HG03354 (cell line): Measurements from ENCODE around the gene SCN8A.

ENCODE experiments used
- ATAC-seq: cut with Tn5 transposase; IDR thresholded peaks from one replicate; pipeline ENCODE4 v1.9.1; 2021; ENCODE audit warnings: mild to moderate bottlenecking; ENCODE audit not compliant: unreplicated experiment, poor library complexity, severe bottlenecking

The SCN8A gene

DNA sequence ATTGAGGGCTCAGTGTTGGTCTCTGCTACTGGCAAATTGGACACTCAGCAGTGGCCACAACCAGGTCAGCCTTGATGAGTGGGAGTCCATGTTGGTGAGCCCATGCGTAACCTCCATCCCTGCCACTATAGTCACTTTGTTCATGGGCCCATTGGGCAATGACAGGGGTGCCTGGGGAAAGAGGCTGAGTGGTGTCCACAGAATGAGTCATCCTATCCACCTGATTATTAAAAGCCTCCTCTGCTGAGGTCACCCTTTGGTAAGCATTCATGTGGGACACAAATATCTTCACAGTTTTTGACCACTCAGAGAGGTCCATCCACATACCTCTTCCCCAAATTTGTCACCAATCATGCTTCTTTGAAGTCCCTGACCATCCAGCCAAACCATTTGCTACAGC is 207.5 kb downstream of the SCN8A start:
- ATAC-seq = no peak

DNA sequence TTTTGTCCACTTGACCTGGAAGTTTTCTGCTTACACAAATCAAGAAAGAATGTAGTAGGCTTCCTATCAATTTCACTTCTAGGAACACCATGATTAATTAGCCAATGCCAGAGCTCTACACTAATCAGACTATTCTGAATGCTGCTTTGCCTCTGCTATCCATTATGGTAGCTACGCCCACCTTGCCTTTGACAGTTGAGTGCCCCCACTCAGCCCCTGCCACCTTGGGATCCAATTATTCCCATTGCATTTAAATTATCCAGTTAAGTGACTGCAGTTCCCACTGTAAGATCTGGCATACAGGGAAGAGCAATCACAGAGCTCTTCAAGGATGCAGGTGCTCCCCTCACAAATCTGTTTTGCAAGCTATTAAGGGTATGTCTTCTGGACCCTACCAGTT is 210.0 kb downstream of the SCN8A start:
- no peak for ATAC-seq

DNA sequence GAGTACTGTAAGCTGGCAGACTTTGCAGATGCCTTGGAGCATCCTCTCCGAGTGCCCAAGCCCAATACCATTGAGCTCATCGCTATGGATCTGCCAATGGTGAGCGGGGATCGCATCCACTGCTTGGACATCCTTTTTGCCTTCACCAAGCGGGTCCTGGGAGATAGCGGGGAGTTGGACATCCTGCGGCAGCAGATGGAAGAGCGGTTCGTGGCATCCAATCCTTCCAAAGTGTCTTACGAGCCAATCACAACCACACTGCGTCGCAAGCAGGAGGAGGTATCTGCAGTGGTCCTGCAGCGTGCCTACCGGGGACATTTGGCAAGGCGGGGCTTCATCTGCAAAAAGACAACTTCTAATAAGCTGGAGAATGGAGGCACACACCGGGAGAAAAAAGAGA is 215.9 kb downstream of the SCN8A start:
- no peak for ATAC-seq

DNA sequence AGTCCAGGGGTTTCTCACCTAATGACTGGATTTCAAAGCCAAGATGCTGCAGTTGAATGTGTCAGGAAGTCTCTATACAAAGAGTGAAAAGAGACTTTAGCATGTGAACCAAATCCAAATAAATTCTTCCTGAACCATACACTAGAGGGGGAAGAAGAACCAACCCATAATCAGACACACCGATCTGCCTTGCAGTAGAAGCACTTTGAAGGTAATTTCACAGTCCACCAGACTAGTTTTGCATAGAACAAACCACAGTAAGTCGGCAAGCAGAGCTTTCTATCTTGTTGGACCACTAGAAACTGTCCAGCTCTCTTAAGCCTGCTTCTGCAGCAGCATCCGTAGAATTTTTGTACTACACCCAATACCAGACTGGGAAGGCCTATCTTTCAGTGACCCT is 218.2 kb downstream of the SCN8A start:
- ATAC-seq = no peak

DNA sequence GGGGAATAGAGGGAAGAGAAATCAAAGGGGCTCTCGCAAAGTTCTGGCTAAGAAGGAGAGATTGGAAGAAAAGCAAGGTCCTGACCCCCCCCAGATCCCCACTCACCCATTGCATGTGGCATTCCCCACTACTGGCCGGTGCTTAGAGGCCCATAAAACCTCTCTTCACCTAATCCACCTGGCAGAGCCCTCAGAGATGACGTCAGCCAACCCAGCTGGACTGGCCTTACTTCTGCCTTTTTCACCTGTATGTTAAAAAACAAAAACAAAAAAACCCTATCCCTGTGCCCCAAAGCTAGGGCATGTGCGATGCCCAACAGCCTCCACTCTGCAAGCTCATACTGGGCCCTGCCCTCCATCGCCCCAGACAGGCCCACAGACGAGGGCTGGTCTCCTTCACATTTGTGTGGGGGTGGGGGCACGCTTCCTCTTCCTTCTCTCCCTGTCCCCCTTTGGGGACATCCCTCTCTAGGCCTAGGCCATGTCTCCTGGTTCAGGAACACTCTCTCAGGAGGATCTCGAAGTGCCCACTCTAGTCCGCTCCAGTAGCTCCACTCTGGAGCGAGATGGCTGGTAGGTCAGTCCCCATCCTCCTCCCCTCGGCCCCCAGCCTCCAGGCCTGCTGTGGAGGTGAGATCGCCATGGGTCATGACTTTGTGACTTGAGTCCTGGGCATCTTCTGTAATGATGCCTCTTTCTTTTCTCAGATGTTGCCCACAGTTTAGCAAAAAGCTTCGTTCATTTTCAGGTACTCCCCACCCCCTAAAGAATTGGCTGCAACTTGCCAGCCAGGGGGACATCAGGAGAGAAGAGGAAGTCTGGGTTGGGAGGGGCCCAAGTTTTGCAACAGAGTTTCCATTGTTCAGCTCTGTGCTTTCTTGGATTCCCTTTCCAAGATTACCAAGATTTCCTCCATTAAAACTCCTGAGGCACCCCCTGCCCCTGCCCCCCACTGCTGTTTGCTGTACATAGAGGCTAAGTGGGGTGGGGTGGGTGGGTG is 220.5 kb downstream of the SCN8A start:
- ATAC-seq = no peak

DNA sequence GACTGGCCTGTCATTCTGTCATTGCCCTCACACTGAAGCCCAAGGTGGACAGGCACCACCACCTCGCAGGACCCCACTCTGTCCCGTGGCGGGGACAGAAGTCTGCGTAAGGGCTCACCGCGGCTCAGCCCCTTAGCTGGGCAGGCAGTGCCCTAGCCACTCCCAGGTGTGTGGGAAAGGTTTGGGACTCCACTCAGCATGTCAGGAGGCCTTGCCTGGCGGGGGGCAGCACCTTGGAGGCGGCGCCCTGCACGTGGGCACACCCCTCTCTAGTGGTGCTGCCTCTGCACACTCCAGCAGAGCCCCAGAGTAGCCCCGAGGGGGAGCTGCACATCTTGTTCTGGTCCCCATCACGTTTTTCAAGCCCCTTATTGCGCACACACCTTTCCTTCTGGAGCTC is 221.8 kb downstream of the SCN8A start:
- no peak for ATAC-seq

DNA sequence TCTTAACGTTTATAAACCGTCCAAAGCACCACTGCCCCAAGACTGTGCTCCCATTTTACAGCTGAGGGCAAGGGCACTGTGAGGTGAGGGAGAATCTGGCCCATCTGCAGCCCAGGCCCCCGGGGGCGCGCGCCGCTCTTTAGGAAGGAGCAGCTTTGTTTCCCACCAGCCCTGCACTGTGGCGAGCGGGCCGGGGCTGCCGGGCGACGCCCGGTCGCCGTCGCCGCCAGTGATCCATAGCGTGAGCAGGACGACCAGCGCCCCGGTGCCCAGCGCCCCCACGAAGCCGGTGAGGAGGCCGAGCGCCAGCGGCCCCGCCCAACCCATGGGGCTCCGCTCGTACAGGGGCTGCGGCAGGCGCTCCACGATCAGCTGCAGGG is 222.9 kb downstream of the SCN8A start:
- peak; percentile 8 for ATAC-seq

DNA sequence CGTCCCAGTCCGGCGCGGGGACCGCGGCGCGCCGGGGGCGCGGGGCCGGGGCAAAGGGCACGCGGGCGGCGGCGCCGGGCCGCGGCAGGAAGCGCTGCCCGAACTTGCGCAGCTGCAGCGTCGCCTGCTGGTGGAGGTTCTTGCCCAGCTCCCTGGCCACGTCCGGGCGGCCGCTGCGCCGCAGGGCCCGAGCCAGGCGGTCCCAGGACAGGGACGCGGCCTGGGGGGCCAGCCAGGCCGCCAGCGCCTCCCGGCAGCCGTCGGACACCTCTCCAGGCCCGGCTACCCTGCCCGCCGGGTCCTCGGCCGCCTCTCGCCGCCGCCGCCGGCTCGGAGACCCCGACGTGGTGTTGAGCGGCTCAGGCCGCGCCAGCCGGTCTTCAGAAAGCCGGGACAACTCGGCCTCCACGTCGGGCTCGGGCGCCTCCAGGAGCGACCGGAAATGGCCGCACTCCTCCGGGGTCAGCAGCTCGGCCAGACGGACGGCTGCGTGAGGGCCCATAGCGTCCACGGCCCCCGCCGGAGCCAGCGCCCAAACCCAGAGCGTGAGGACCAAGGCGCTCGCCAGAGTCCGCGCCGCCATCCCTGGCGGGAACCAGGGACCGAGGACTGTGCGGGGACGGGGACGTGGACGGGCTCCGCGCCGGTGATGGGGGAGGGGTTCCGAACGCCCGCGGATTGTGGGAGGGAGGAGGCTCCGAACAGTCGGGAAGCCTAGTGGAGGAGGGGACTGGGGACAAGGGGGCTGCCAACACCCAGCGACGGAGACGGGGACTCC is 223.5 kb downstream of the SCN8A start:
- ATAC-seq = peak; percentile 56

DNA sequence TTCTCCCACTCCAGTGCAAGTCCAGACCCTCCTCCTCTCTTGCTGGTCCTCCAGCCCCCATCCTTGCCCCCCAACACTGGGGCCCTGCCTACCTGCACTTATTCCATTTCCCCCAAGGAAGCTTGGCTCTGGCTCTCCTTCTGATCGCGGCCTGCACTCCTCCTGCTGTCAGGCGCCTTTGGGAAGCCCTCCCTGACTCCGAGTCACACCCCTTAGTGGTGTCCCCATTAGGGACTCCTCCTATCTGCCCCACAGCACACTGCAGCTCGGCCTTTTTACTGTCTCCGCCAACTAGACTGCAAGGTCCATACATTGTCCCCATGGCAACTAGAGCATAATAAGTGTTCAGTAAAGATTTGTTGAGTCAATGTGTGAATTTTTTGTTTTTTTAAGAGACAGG is 224.5 kb downstream of the SCN8A start:
- ATAC-seq = no peak

DNA sequence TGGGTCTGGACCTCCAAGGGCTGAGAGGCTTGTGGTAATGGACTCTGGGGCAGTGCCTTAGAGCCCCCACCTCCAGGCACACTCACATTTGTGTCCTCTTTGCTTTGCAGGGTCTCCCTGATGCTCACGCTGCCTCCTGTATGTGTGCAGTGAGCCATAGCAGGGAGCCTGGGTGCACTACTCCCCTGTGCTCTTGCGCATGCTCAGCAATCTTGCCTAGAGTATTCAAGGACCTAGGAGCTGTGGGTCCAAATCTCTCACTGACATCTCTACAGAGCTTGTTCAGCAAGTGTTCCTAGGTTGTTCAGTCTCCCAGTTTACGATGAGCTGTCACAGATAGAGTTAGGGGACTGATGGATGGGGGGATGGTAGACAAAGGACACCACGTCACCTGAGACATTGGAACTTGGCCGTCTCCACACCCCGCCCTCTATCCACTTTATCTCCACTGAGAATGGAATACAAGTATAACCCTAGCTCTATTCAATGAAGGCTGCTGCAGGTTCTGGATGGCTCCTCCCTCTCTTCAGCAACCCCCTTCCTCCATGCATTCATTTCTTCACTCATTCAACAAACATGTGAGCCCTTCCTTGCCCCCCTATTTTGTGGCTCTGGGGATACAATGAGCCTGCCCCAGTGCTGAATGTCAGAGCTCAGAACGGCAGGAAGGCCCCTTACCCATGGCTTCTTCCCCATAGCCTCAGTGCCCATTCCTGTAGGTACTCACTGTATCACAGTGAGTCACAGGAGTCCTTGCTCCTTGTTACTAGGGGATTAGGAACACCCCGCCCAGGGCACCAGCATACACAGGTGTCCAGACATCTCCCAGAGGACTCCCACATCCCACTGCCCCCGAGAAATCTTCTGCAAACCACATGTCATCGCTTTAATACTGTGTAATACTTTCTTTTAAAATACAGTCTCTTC is 226.3 kb downstream of the SCN8A start:
- no peak for ATAC-seq

DNA sequence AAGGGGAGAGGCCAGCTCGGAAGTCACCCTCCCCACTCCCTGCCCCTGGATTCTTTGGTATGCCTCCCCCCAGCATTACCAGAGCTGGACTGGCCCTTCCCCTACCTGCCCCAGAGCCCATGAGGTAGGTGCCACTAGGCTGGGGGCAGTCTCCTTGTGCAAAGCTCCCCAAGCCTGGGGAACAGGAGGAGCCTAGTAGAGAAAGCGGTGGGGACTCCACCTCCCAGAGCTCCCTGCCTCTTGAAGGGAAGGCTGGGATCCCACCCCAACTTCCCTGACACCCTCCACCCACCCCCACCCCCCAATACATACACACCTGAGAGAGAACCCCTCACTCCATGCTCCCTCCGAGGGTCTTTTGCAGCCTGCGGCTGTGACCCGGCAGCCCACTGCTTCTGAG is 227.1 kb downstream of the SCN8A start:
- no peak for ATAC-seq

DNA sequence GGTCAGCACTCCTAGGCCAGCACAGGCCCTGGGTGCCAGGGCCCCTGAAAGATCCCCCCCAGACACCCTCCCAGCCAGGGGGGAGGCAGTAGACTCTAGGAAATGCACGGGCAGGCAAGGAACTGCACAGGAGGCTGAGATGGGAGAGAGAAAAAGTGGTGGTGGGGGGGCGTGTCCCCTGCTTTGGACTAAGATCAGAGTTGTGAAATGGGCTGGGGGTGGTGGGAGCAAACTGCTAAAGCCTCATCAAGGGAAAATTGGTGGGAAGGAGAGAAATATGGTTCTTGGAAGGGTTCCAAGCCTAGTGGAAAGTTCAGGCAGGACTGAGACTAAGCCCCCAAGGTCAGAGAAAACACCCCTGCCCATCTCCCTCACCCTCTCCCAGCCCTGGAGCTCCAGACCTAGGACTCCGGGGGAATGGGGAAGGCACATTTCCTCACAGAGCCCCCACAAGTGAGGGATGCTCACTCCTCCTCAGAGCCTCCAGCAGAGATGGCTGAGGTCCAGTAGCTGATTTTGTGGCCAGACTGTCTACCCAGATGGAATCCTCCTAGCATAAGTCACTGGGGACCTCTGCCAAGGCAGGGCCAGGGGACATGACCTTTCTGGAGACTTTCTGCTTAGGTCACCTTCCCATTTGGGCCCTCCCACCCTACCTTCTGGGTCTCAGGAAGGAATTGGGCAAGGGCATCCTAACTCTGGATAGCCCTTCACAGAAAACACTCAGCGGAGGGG is 227.7 kb downstream of the SCN8A start:
- no peak for ATAC-seq

DNA sequence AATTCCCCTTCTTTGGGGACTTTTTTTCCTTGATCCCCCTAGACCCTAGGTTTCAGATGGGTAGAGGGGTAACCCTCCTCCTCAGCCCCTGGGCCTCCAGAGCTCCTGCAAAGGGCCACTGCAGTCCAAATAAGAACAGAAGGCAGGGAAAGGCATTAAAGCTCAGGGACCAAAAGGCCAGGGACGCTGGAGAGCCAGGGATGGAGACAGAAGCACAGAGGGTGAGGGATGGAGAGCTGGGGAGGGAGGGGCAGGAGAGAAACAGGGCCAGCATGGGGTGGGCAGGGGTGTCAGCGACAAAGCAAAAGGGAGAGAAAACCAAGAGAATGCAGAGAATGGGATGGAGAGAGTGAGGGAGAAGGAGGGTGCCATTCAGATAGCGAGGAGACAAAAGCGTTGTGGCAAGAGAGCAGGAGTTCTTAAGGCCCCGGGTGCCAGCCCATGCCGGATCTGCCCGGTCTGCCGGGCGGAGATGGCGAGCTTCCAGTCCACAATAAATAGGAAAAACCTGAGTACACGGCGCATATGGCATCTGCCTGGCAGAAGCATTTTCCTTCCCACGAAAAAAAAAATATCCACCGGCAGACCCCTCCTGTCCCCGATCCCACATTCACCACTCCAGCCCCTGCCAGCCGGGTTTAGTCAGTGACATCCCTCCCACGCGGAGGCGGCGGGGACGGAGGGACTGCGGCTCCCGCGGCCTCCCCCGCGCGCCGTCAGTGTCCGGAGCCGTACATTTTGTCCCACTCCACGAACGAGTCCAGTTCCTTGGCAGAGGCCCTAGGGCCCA is 228.9 kb downstream of the SCN8A start:
- ATAC-seq = no peak

DNA sequence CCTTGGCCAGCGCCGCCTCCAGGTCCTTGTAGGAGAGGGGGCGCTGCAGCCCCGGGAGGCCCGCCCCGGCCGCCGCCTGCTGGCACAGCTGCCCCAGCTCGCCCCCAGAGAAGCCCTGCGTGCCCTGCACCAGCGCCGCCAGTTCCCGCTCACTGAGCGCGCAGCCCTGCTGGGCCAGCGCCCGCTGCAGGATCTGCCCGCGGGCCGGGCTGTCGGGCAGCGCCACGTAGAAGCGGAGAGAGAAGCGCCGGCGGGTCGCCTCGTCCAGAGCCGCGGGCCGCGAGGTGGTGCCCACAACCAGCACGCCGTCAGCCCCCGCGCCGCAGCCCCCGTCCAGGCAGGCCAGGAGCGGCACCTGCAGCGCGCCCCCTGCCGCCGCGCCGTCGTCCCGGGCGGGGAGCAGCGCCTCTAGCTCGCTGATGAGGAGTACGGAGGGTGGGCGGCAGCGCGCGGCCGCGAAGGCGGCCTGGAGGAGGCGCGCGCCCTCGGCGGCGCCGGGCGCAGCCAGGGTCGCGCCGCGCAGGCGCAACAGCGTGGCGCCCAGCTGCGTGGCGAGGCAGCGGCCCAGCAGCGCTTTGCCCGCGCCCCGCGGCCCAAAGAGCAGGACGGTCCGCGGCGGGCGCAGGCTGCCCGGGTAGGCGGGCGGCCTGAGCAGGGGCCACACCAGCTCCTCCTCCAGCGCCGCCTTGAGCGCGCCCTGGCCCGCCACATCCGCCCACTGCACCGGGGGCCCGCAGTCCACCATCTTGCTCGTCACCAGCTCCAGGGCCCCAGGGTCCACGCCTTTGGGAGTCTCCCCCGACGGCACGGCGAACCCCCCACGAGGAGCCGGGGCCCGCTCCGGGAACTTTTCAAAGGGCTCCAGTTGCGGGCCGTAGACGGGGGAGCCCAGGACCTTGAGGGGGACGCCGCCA is 229.8 kb downstream of the SCN8A start:
- ATAC-seq = no peak

DNA sequence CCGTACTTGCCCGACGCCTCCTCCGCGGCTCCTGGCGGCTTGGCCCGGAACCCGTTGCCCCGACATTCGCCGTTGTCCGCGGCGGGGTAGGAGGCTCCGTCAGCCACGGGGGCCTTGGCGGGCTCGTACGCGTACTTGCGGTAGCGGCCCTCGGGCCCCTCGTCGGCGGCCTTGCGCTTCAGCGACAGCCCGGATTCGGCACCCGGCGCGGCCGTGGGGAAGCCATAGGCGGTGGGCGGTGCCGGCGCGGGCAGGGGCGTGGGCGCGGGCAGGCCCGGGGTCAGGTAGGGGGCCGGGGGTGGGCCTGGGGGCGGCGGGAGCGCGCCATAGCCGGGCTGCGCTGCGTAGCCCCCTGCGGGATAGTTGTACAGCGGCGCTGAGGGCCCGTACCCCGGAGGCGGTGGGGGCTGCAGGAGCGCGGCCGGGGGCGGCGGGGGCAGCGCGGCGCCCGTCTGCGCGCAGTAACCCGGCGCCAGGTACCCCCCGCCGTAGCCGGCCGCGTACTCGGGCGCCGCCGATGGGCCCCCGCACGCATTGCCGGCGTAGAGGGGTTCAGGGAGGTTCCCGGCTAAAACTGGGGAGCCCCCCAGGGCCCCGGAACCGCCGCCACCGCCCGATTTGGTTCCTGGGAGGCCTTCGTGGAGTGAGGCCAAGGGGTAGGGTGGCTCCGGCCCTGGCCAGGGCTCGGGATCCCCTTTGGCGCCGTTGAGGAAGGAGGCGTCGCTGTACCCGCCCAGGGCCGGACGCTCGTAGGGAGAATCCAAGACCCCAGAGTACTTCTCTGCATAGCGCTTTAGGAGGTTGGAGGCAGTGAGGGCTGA is 230.6 kb downstream of the SCN8A start:
- no peak for ATAC-seq

DNA sequence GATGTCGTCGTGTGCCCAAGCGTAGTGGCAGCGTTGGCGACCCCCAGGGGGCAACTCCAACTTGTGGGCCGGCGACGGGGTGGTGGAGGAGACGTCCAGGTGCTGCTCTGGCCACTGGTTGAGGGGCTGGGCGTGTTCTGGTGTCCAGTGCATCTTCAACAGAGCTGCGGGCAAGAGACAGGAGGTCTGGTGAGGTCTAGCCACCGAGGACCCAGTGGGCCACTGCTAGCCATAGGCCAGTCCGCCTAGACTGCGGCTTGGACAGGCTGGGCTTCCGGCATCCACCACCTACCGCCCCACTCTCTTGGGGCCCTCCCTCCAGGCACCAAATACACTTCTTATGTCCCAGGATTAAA is 231.2 kb downstream of the SCN8A start:
- ATAC-seq = no peak

DNA sequence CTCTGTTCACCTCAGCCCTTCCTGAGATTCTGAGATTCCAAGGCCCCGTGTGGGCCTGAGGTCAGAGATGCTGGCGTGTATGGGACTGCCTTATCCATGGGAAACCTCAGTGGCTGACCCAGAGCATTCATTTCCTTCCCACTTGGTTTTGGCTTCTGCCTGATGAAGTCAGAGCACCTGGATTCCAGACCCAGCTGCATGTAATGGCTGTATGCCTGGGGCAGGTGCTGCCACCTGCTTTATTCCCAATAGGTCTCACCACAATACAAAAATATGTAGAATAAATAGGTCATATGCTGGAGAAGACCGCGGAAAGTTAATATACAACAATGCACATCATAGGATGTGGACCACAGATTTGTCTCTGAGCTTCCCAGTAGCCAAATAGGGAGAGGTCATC is 231.9 kb downstream of the SCN8A start:
- ATAC-seq = no peak
